ENCODE results near the gene GPATCH4. TPM values are rescaled to one million over a fixed set of nuclear protein-coding genes. Genes with fewer than 3 reads are reported as not detected.
A peak's percentile ranks its signal among the peaks of the same experiment; 100 is the strongest.

The GPATCH4 gene
- total RNA-seq, 1 experiment from 2014 or later: 37.3 TPM

GRCh38 chr1:156642265-156643048 lies 41.2 kb upstream of the GPATCH4 start:
- ATAC-seq (no peak), DNase-seq (no peak)
- intact Hi-C loops (cut with micrococcal nuclease): no loop called here
- Histone ChIP-seq H3K4me2 (ENCODE audit: low read length) (no peak overlapping the region), H3F3A (ENCODE audit: low read length, unreplicated experiment) (no peaks in the 10 kb centered on the region), H3K27me3 (ENCODE audit: low read length) (peaks cover 31% of the 10 kb centered on the region), H3K9me3 (ENCODE audit: low read length) (no peaks in the 10 kb centered on the region), H3K9ac (ENCODE audit: low read length) (no peak overlapping the region), H3K79me2 (ENCODE audit: low read length) (no peaks in the 10 kb centered on the region), H3K9me2 (replicated peaks; ENCODE audit: low read length) (no peaks in the 10 kb centered on the region), H2AFZ (ENCODE audit: low read length) (no peak overlapping the region), H4K20me1 (ENCODE audit: low read length) (no peaks in the 10 kb centered on the region), H3K4me1 (ENCODE audit: insufficient read depth, low read length) (peaks cover 15% of the 10 kb centered on the region), H3K4me3 (ENCODE audit: low read length) (no peak overlapping the region), H3K36me3 (ENCODE audit: low read depth, low read length) (no peaks in the 10 kb centered on the region), H3K27ac (ENCODE audit: low read length) (no peak overlapping the region)
- ChIA-PET POLR2A (ENCODE audit: unreplicated experiment) (no interaction called here), CTCF (no interaction called here)
- BruUV-seq (replicated peaks): no TSS peak
- TF ChIP-seq EZH2phosphoT487 (IDR thresholded peaks at IDR 0.05; ENCODE audit: borderline replicate concordance, low read length) (0 out of 2 replicates have a peak, but pooled peaks have one; percentile 26), CTCF (conservative IDR thresholded peaks at IDR 0.05; ENCODE audit: low read depth, low read length) (no peak)

GRCh38 chr1:156641761-156642264 lies 40.5 kb upstream of the GPATCH4 start, which contains the start of gene BCAN:
TSS of gene BCAN (plus strand) at chr1:156642117. CDS start at chr1:156646055, 3,938 bp downstream.
- ATAC-seq (no peak), DNase-seq (no peak)
- H3K27ac ChIP-seq (ENCODE audit: low read length): no peak within 1 kb of the TSS
- BruUV-seq (replicated peaks): no TSS peak
- no peak within 1 kb of the TSS for H2AFZ ChIP-seq (ENCODE audit: low read length)
- no peaks in the 10 kb centered on the region for H3F3A ChIP-seq (ENCODE audit: low read length, unreplicated experiment)
- no peaks in the 10 kb centered on the region for H4K20me1 ChIP-seq (ENCODE audit: low read length)
- H3K79me2 ChIP-seq (ENCODE audit: low read length): no peaks in the 10 kb centered on the region
- CTCF ChIA-PET: no interaction called here
- intact Hi-C loops (cut with micrococcal nuclease): no loop called here
- H3K36me3 ChIP-seq (ENCODE audit: low read depth, low read length): no peaks in the 10 kb centered on the region
- no peak for TF ChIP-seq EZH2phosphoT487 (IDR thresholded peaks at IDR 0.05; ENCODE audit: borderline replicate concordance, low read length)
- TF ChIP-seq CTCF (conservative IDR thresholded peaks at IDR 0.05; ENCODE audit: low read depth, low read length): no peak
- no peak for TF ChIP-seq EZH2 (IDR thresholded peaks at IDR 0.05; ENCODE audit: low read length, unreplicated experiment)
- POLR2A ChIA-PET (ENCODE audit: unreplicated experiment): interaction anchor here (0.5 kb wide), 1 partner anchor 184 kb away, joined by 4 read pairs; no protein-coding TSS in a partner anchor
- peaks cover 31% of the 10 kb centered on the region for H3K27me3 ChIP-seq (ENCODE audit: low read length)
- H3K9ac ChIP-seq (ENCODE audit: low read length): no peak within 1 kb of the TSS
- H3K9me2 ChIP-seq (replicated peaks; ENCODE audit: low read length): no peaks in the 10 kb centered on the region
- no peak within 1 kb of the TSS for H3K4me2 ChIP-seq (ENCODE audit: low read length)
- H3K9me3 ChIP-seq (ENCODE audit: low read length): no peaks in the 10 kb centered on the region
- H3K4me1 ChIP-seq (ENCODE audit: insufficient read depth, low read length): peaks cover 15% of the 10 kb centered on the region
- H3K4me3 ChIP-seq (ENCODE audit: low read length): no peak within 1 kb of the TSS

All from PC-3 (cell line).